OCI-LY3 (cell line): ENCODE data around the gene RAET1E.

ENCODE experiments used
- EZH2phosphoT487 ChIP-seq: fragments of 200-600 bp; shearing (Covaris generic); IDR thresholded peaks from 2 replicates; pipeline ENCODE4 v1.6.1; 2018; ENCODE audit warnings: antibody characterized with exemption, mixed run types, low read depth
- TF ChIP-seq, protein P1 (sequence below): fragments of 200-600, 300-600 bp; sonication (generic); IDR thresholded peaks from 2 replicates; pipeline ENCODE4 v1.5.1; 2014; ENCODE audit warnings: antibody characterized with exemption, low read length, low read depth

DNA sequence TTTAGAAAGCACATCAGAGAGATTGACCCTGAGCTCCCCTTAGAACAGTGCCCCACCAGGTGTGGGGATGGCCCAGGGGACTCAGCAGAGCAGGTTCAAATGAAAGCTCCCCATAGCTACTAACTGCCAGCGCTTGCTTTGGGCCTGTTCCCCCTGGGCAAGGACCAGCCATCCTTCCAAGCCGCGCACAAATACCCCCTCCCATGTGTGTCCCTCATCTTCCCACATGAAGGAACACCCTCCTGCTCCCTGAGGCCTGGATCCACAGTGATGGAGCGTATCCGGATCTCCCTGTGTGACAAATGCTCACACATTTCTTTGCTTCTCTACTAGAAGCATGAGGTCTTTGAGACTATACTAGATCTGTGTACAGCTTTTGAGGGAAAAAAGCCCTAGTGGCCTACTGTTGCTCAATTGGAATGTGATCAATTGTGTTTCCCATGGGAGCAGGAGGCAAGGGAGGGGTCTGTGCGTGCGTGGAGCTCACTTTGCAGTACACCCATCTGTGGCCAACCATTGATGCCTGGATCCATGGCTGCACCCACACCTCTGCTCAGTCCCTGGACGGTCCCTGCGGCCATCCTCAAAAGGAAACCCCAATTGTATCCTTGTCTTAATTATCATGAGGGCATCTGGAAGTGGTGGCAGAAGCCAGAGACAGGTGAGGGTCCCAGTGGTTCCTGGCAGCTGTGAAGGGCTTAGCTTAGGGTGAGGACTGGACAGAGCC is 26.5 kb upstream of the RAET1E start:
- TF ChIP-seq, protein P1, sequence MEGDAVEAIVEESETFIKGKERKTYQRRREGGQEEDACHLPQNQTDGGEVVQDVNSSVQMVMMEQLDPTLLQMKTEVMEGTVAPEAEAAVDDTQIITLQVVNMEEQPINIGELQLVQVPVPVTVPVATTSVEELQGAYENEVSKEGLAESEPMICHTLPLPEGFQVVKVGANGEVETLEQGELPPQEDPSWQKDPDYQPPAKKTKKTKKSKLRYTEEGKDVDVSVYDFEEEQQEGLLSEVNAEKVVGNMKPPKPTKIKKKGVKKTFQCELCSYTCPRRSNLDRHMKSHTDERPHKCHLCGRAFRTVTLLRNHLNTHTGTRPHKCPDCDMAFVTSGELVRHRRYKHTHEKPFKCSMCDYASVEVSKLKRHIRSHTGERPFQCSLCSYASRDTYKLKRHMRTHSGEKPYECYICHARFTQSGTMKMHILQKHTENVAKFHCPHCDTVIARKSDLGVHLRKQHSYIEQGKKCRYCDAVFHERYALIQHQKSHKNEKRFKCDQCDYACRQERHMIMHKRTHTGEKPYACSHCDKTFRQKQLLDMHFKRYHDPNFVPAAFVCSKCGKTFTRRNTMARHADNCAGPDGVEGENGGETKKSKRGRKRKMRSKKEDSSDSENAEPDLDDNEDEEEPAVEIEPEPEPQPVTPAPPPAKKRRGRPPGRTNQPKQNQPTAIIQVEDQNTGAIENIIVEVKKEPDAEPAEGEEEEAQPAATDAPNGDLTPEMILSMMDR, result no peak
- TF ChIP-seq EZH2phosphoT487, result no peak
